IPS DF 6.9 (cell line): ENCODE measurements around the gene PSTPIP2.

Source experiments
- DNase-seq: peaks from one replicate; pipeline ENCODE4 v3.0.0-alpha.2; 2013; ENCODE audit warnings: low read depth, low spot score
- H3K27ac ChIP-seq: one replicate; pipeline ENCODE4 v1.5.1; 2013; ENCODE audit warnings: low read length, control low read depth
- H3K27me3 ChIP-seq: 2 replicates; pipeline ENCODE4 v1.6.1; 2013; ENCODE audit warnings: mild to moderate bottlenecking, low read length; ENCODE audit not compliant: control insufficient read depth, insufficient read depth
- H3K36me3 ChIP-seq: 2 replicates; pipeline ENCODE4 v1.6.1; 2013; ENCODE audit warnings: low read length; ENCODE audit not compliant: control insufficient read depth, insufficient read depth
- H3K4me1 ChIP-seq: 2 replicates; pipeline ENCODE4 v1.6.1; 2013; ENCODE audit warnings: low read length; ENCODE audit not compliant: control insufficient read depth, insufficient read depth
- H3K4me3 ChIP-seq: 2 replicates; pipeline ENCODE4 v1.5.1; 2013; ENCODE audit warnings: mild to moderate bottlenecking, low read length
- H3K9me3 ChIP-seq: 2 replicates; pipeline ENCODE4 v1.6.1; 2013; ENCODE audit warnings: low read length, inconsistent platforms; ENCODE audit not compliant: control insufficient read depth, insufficient read depth
- WGBS: extraction: QIAGEN DNeasy Blood & Tissue Kit; methylation state at CpG from one replicate; pipeline ENCODE4 v1.1.7; 2013; ENCODE audit warnings: mixed read lengths, missing lambda C conversion rate; ENCODE audit not compliant: insufficient read length, insufficient coverage; 5-methylcytosine and 5-hydroxymethylcytosine counted together

PSTPIP2 gene

GRCh38 chr18:46070232-46070631 lies 1.8 kb downstream of the PSTPIP2 start:
- Histone ChIP-seq H3K4me3 (no peak overlapping the region), H3K36me3 (no peaks in the 10 kb centered on the region), H3K27me3 (peaks cover 15% of the 10 kb centered on the region; the same call in 1 of the 2 replicates), H3K4me1 (0 out of 2 replicates have a peak, but pooled peaks cover 2% of the 10 kb centered on the region), H3K9me3 (no peaks in the 10 kb centered on the region), H3K27ac (no peak overlapping the region)
- DNase-seq, result no peak
- no CpG with 5 or more reads among the region's 6 CpGs for WGBS

GRCh38 chr18:46069524-46069923 lies 2.5 kb downstream of the PSTPIP2 start:
- Histone ChIP-seq H3K27ac (no peak overlapping the region), H3K36me3 (no peaks in the 10 kb centered on the region), H3K27me3 (peaks cover 15% of the 10 kb centered on the region; the same call in 1 of the 2 replicates), H3K4me3 (no peak overlapping the region), H3K4me1 (0 out of 2 replicates have a peak, but pooled peaks cover 2% of the 10 kb centered on the region), H3K9me3 (no peaks in the 10 kb centered on the region)
- WGBS, result no CpG with 5 or more reads among the region's 4 CpGs
- no peak for DNase-seq

DNA sequence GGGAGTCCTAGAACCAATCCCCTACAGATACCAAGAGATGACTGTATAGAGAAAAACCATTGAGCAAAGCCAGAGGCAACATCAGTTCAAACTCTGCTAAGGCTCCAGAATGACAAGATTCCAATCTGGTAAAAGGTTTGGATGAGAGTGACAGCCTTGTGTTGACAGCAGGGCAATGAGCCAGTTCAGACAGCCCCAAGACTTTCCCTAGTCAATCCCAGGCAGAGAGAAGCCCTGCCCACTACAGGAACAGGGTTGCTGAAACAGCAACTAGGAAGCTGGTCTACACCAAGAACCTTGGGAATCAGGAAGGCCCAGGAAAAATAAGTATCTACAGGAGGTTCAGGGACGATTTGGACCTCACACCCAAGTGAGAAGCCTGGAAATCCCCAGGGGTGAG lies 3.3 kb downstream of the PSTPIP2 start:
- no CpG with 5 or more reads among the region's 1 CpG for WGBS
- no peak for DNase-seq
- Histone ChIP-seq H3K27ac (no peak overlapping the region), H3K4me1 (0 out of 2 replicates have a peak, but pooled peaks cover 2% of the 10 kb centered on the region), H3K9me3 (no peaks in the 10 kb centered on the region), H3K36me3 (no peaks in the 10 kb centered on the region), H3K27me3 (peaks cover 15% of the 10 kb centered on the region; the same call in 1 of the 2 replicates), H3K4me3 (no peak overlapping the region)

- Histone ChIP-seq H3K9me3 (no peaks in the 10 kb centered on the region), H3K4me1 (0 out of 2 replicates have a peak, but pooled peaks cover 2% of the 10 kb centered on the region), H3K36me3 (no peaks in the 10 kb centered on the region), H3K27ac (no peak overlapping the region), H3K27me3 (peaks cover 11% of the 10 kb centered on the region; the same call in 1 of the 2 replicates), H3K4me3 (no peak overlapping the region)
- no peak for DNase-seq
- no CpG with 5 or more reads among the region's 5 CpGs for WGBS
Observed at GRCh38 chr18:46067438-46068007, 4.5 kb downstream of the PSTPIP2 start.

- no peaks in the 10 kb centered on the region for H3K36me3 ChIP-seq
- no peak overlapping the region for H3K4me3 ChIP-seq
- H3K27me3 ChIP-seq, result no peaks in the 10 kb centered on the region
- WGBS, result no CpG with 5 or more reads among the region's 5 CpGs
- no peak overlapping the region for H3K27ac ChIP-seq
- H3K4me1 ChIP-seq, result no peaks in the 10 kb centered on the region
- no peak for DNase-seq
- H3K9me3 ChIP-seq, result no peaks in the 10 kb centered on the region
Observed at GRCh38 chr18:46062781-46063180, 9.3 kb downstream of the PSTPIP2 start.

GRCh38 chr18:46061796-46062195 lies 10.3 kb downstream of the PSTPIP2 start:
- H3K27ac ChIP-seq, result no peak overlapping the region
- no peak for DNase-seq
- H3K36me3 ChIP-seq, result no peaks in the 10 kb centered on the region
- H3K4me3 ChIP-seq, result no peak overlapping the region
- no peaks in the 10 kb centered on the region for H3K27me3 ChIP-seq
- H3K4me1 ChIP-seq, result no peaks in the 10 kb centered on the region
- WGBS, result no CpG with 5 or more reads among the region's 1 CpG
- no peaks in the 10 kb centered on the region for H3K9me3 ChIP-seq

GRCh38 chr18:46061387-46061786 lies 10.7 kb downstream of the PSTPIP2 start:
- H3K36me3 ChIP-seq, result no peaks in the 10 kb centered on the region
- no CpG with 5 or more reads among the region's 3 CpGs for WGBS
- H3K9me3 ChIP-seq, result no peaks in the 10 kb centered on the region

DNA sequence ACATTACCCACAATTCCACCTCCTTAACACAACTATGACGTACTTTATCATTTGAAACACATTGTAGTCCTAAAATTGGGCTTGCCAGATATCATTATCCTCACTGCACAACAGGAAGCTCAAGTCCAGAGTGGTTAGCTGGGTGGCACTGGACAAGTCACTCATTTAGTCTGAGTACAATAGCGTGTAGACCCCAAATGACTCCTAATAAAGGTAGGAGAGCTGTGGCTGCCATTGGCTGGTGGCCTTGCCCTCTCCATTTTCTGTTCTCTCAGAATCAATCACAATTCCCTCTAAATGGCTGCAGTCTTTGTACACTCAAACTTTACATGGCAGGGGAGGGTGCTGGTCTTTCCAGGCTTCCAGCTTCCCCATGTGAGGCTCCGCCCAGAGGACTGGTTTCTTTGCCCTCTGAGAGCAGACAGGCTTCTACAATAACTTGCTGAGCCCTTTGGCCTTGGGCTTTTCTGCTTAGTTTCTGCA lies 11.7 kb downstream of the PSTPIP2 start:
- H3K9me3 ChIP-seq, result no peaks in the 10 kb centered on the region
- H3K4me1 ChIP-seq, result no peaks in the 10 kb centered on the region
- no peaks in the 10 kb centered on the region for H3K36me3 ChIP-seq
- H3K27ac ChIP-seq, result no peak overlapping the region
- WGBS, result 100% methylated on average over 1 of the region's 3 CpGs
- no peak overlapping the region for H3K4me3 ChIP-seq
- H3K27me3 ChIP-seq, result no peaks in the 10 kb centered on the region
- no peak for DNase-seq

More at GRCh38 chr18:46061387-46061786, 10.7 kb downstream of the PSTPIP2 start:
- Histone ChIP-seq H3K4me1 (no peaks in the 10 kb centered on the region), H3K4me3 (no peak overlapping the region), H3K27me3 (no peaks in the 10 kb centered on the region), H3K27ac (no peak overlapping the region)
- no peak for DNase-seq

- Histone ChIP-seq H3K36me3 (no peaks in the 10 kb centered on the region), H3K27ac (no peak overlapping the region), H3K4me3 (no peak overlapping the region), H3K9me3 (no peaks in the 10 kb centered on the region), H3K4me1 (no peaks in the 10 kb centered on the region), H3K27me3 (no peaks in the 10 kb centered on the region)
- no CpG with 5 or more reads among the region's 4 CpGs for WGBS
- DNase-seq, result no peak
Observed at GRCh38 chr18:46055838-46056230, 16.2 kb downstream of the PSTPIP2 start.

- Histone ChIP-seq H3K9me3 (no peaks in the 10 kb centered on the region), H3K27ac (no peak overlapping the region), H3K36me3 (no peaks in the 10 kb centered on the region), H3K4me3 (no peak overlapping the region), H3K4me1 (no peaks in the 10 kb centered on the region), H3K27me3 (no peaks in the 10 kb centered on the region)
- WGBS, result no CpG with 5 or more reads among the region's 6 CpGs
- no peak for DNase-seq
Observed at GRCh38 chr18:46054956-46055837, 16.9 kb downstream of the PSTPIP2 start.
